Trophoblast cell (in vitro differentiated cells and primary cell): ENCODE data around the gene CMTM1.

Experiments
- DNase-seq, 2 donors: peaks; one replicate each; pipeline ENCODE4 v3.0.0-alpha.2; 2016
- H2AFZ ChIP-seq: 2 replicates; pipeline ENCODE4 v1.6.1; 2013; ENCODE audit warnings: low read length, moderate library complexity, mild to moderate bottlenecking; ENCODE audit not compliant: insufficient read depth, poor library complexity
- H2AK5ac ChIP-seq: 2 replicates; pipeline ENCODE4 v1.6.1; 2013; ENCODE audit warnings: mild to moderate bottlenecking, low read length
- H2BK120ac ChIP-seq: 2 replicates; pipeline ENCODE4 v1.6.1; 2013; ENCODE audit warnings: low read length, mild to moderate bottlenecking, moderate library complexity; ENCODE audit not compliant: insufficient read depth, poor library complexity
- H2BK12ac ChIP-seq: 2 replicates; pipeline ENCODE4 v1.6.1; 2013; ENCODE audit warnings: mild to moderate bottlenecking, low read length, moderate library complexity
- H2BK5ac ChIP-seq: 2 replicates; pipeline ENCODE4 v1.6.1; 2013; ENCODE audit warnings: low read length, low read depth, moderate library complexity, mild to moderate bottlenecking; ENCODE audit not compliant: poor library complexity
- H3K14ac ChIP-seq: 2 replicates; pipeline ENCODE4 v1.6.1; 2013; ENCODE audit warnings: mild to moderate bottlenecking, low read length
- H3K18ac ChIP-seq: 2 replicates; pipeline ENCODE4 v1.6.1; 2013; ENCODE audit warnings: mild to moderate bottlenecking, low read length
- H3K23ac ChIP-seq: 2 replicates; pipeline ENCODE4 v1.6.1; 2013; ENCODE audit warnings: low read length
- H3K27ac ChIP-seq: 2 replicates; pipeline ENCODE4 v1.5.1; 2013; ENCODE audit warnings: low read depth, mild to moderate bottlenecking, inconsistent platforms, low read length, moderate library complexity
- H3K27me3 ChIP-seq: 2 replicates; pipeline ENCODE4 v1.6.1; 2013; ENCODE audit warnings: inconsistent platforms, mild to moderate bottlenecking, low read length, moderate library complexity; ENCODE audit not compliant: insufficient read depth
- H3K36me3 ChIP-seq, 2 experiments: 1 replicate in 1 of 2; 2 replicates in 1 of 2; pipeline ENCODE4 v1.6.1; 2013; ENCODE audit warnings: low read length in 2 of 2, mild to moderate bottlenecking in 2 of 2, moderate library complexity in 1 of 2; ENCODE audit not compliant: insufficient read depth in 2 of 2, control insufficient read depth in 1 of 2
- H3K4ac ChIP-seq: 2 replicates; pipeline ENCODE4 v1.6.1; 2013; ENCODE audit warnings: low read depth, mild to moderate bottlenecking, low read length, moderate library complexity
- H3K4me1 ChIP-seq, 2 experiments: 1 replicate in 1 of 2; 2 replicates in 1 of 2; pipeline ENCODE4 v1.6.1; 2013; ENCODE audit warnings: low read length in 2 of 2, mild to moderate bottlenecking in 2 of 2, moderate library complexity in 1 of 2; ENCODE audit not compliant: insufficient read depth in 2 of 2, control insufficient read depth in 1 of 2
- H3K4me2 ChIP-seq: 2 replicates; pipeline ENCODE4 v1.6.1; 2013; ENCODE audit warnings: inconsistent platforms, mild to moderate bottlenecking, low read length, moderate library complexity
- H3K4me3 ChIP-seq: 2 replicates; pipeline ENCODE4 v1.5.1; 2013; ENCODE audit warnings: mild to moderate bottlenecking, low read depth, low read length, inconsistent platforms
- H3K79me1 ChIP-seq: one replicate; pipeline ENCODE4 v1.6.1; 2013; ENCODE audit warnings: low read length
- H3K79me2 ChIP-seq: 2 replicates; pipeline ENCODE4 v1.6.1; 2013; ENCODE audit warnings: low read length, mild to moderate bottlenecking; ENCODE audit not compliant: control insufficient read depth, insufficient read depth, poor library complexity
- H3K9ac ChIP-seq: 2 replicates; pipeline ENCODE4 v1.6.1; 2013; ENCODE audit warnings: mild to moderate bottlenecking, low read length
- H3K9me3 ChIP-seq: 2 replicates; pipeline ENCODE4 v1.6.1; 2013; ENCODE audit warnings: low read depth, mild to moderate bottlenecking, control low read depth, inconsistent platforms, low read length; ENCODE audit not compliant: insufficient read depth
- H4K12ac ChIP-seq: 2 replicates; pipeline ENCODE4 v1.6.1; 2013; ENCODE audit warnings: low read depth, mild to moderate bottlenecking, low read length, moderate library complexity
- H4K8ac ChIP-seq: 2 replicates; pipeline ENCODE4 v1.6.1; 2013; ENCODE audit warnings: low read depth, mild to moderate bottlenecking, low read length, moderate library complexity
- H4K91ac ChIP-seq: one replicate; pipeline ENCODE4 v1.6.1; 2013; ENCODE audit warnings: low read depth, mild to moderate bottlenecking, low read length, moderate library complexity
- WGBS: extraction: QIAGEN DNeasy Blood & Tissue Kit; methylation state at CpG from one replicate; pipeline ENCODE4 v1.1.7; 2013; ENCODE audit warnings: missing lambda C conversion rate; ENCODE audit not compliant: insufficient read length, insufficient coverage; ENCODE audit errors: extremely low coverage; 5-methylcytosine and 5-hydroxymethylcytosine counted together

CMTM1 gene

GRCh38 chr16:66619534-66620428 is 53.5 kb downstream of the CMTM1 start:
- H3K4me3 ChIP-seq: no peak overlapping the region
- H3K79me2 ChIP-seq: no peaks in the 10 kb centered on the region
- H2BK5ac ChIP-seq: no peak overlapping the region
- no peaks in the 10 kb centered on the region for H3K27me3 ChIP-seq
- no peak overlapping the region for H3K4ac ChIP-seq
- H2AK5ac ChIP-seq: no peak overlapping the region
- H3K23ac ChIP-seq: no peak overlapping the region
- no peak for DNase-seq
- H4K91ac ChIP-seq: no peak overlapping the region
- H3K9ac ChIP-seq: no peak overlapping the region
- WGBS: no CpG with 5 or more reads among the region's 12 CpGs
- no peak overlapping the region for H2BK120ac ChIP-seq
- H3K9me3 ChIP-seq: no peaks in the 10 kb centered on the region
- no peak overlapping the region for H3K27ac ChIP-seq
- H3K18ac ChIP-seq: no peak overlapping the region
- peaks cover 10 to 14% of the 10 kb centered on the region in 2 experiments for H3K4me1 ChIP-seq
- no peak overlapping the region for H2AFZ ChIP-seq
- H2BK12ac ChIP-seq: no peak overlapping the region
- H3K79me1 ChIP-seq: no peaks in the 10 kb centered on the region
- H3K4me2 ChIP-seq: no peak overlapping the region
- H4K8ac ChIP-seq: no peak overlapping the region
- H3K14ac ChIP-seq: no peak overlapping the region
- no peak overlapping the region for H4K12ac ChIP-seq
- peaks cover 10 to 13% of the 10 kb centered on the region in 2 experiments for H3K36me3 ChIP-seq

- Histone ChIP-seq H3K4me1 (peaks cover 10 to 14% of the 10 kb centered on the region in 2 experiments), H4K91ac (no peak overlapping the region), H3K23ac (no peak overlapping the region), H3K4ac (no peak overlapping the region), H3K79me1 (no peaks in the 10 kb centered on the region), H4K8ac (no peak overlapping the region), H3K79me2 (no peaks in the 10 kb centered on the region), H2AK5ac (no peak overlapping the region), H3K18ac (no peak overlapping the region), H3K14ac (no peak overlapping the region), H4K12ac (no peak overlapping the region), H2AFZ (no peak overlapping the region), H2BK120ac (no peak overlapping the region), H3K4me3 (no peak overlapping the region), H3K4me2 (no peak overlapping the region), H2BK12ac (no peak overlapping the region), H3K9ac (no peak overlapping the region), H2BK5ac (no peak overlapping the region), H3K9me3 (no peaks in the 10 kb centered on the region), H3K36me3 (peaks cover 10 to 13% of the 10 kb centered on the region in 2 experiments), H3K27ac (no peak overlapping the region), H3K27me3 (no peaks in the 10 kb centered on the region)
- WGBS: no CpG with 5 or more reads among the region's 8 CpGs
- DNase-seq: no peak
These were observed 54.2 kb downstream of the CMTM1 start for GRCh38 chr16:66620429-66620795.

- Histone ChIP-seq H3K14ac (no peak overlapping the region), H4K12ac (no peak overlapping the region), H3K27me3 (no peaks in the 10 kb centered on the region), H3K79me1 (no peaks in the 10 kb centered on the region), H2BK5ac (no peak overlapping the region), H4K91ac (no peak overlapping the region), H2AK5ac (no peak overlapping the region), H3K23ac (no peak overlapping the region), H3K9me3 (no peaks in the 10 kb centered on the region), H2AFZ (no peak overlapping the region), H3K4me1 (peaks cover 10 to 14% of the 10 kb centered on the region in 2 experiments), H4K8ac (no peak overlapping the region), H3K4me2 (no peak overlapping the region), H2BK120ac (no peak overlapping the region), H3K27ac (no peak overlapping the region), H3K36me3 (peaks cover 10% of the 10 kb centered on the region in 2 experiments), H3K9ac (no peak overlapping the region), H3K79me2 (no peaks in the 10 kb centered on the region), H3K18ac (no peak overlapping the region), H2BK12ac (no peak overlapping the region), H3K4ac (no peak overlapping the region), H3K4me3 (no peak overlapping the region)
- WGBS: no CpG with 5 or more reads among the region's 14 CpGs
- DNase-seq: peak; percentile 93 to 94
These were observed 55.7 kb downstream of the CMTM1 start for GRCh38 chr16:66621973-66622372.

GRCh38 chr16:66622863-66623262 is 56.6 kb downstream of the CMTM1 start:
- Histone ChIP-seq H3K9ac (no peak overlapping the region), H3K79me1 (no peaks in the 10 kb centered on the region), H3K14ac (no peak overlapping the region), H3K4ac (no peak overlapping the region), H2BK12ac (no peak overlapping the region), H3K9me3 (no peaks in the 10 kb centered on the region), H3K79me2 (no peaks in the 10 kb centered on the region), H3K23ac (no peak overlapping the region), H3K4me1 (peaks cover 7 to 10% of the 10 kb centered on the region in 2 experiments), H2AFZ (no peak overlapping the region), H3K36me3 (peaks cover 10% of the 10 kb centered on the region in 2 experiments), H3K4me3 (no peak overlapping the region), H4K8ac (no peak overlapping the region), H3K4me2 (no peak overlapping the region), H3K18ac (no peak overlapping the region), H2BK5ac (no peak overlapping the region), H4K91ac (no peak overlapping the region), H2AK5ac (no peak overlapping the region), H4K12ac (no peak overlapping the region), H2BK120ac (no peak overlapping the region), H3K27me3 (no peaks in the 10 kb centered on the region), H3K27ac (no peak overlapping the region)
- WGBS: no CpG with 5 or more reads among the region's 3 CpGs
- no peak for DNase-seq
